ENCODE measurements around the gene LRCH3. TPM values are rescaled to one million over a fixed set of nuclear protein-coding genes. Genes with fewer than 3 reads are reported as not detected.
"Not testable (repeated sequence)": the region's sequence is repeated elsewhere in the genome, so short reads cannot be mapped to it uniquely, and the experiment has no call there.

Gene LRCH3
- total RNA-seq, 1 experiment from 2014 or later = 164 TPM

DNA sequence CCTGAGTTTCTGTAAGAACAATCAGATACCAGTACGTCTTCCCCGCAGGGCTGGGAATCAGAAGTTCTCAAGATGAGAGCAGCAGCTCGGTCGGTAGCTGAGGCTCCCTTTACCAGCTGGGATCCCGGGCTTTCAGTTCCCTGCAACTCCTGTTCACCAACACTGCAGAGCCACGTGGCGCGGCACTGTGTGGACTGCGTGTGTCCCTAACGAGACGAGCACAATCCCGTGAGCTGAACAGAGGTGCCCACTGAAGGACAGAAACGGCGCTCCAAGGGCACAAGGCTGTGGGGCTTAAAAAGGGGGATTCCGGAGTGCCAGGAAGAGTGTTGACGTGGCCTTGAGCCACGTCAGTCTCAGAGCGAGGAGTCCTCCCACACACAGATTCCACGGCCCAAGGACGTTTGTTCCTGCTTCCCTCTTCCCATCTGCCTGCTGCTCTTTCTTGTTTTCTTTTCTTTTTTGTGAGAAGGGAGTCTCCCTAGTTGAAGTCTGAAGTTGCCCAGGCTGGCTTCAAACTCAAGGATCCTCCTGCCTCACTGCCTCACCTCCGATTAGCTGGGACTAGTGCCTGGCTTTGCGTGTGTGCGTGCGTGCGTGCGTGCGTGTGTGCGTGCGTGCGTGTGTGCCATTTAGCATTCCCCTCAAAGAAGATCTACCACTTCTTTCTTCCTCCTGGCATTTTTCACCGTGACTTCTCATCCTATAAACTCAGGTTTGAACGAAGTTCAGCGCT is 121.9 kb downstream of the LRCH3 start:
- H3K27ac ChIP-seq (ENCODE audit: low read length) = no peak overlapping the region
- no peaks in the 10 kb centered on the region for H3K36me3 ChIP-seq (ENCODE audit: insufficient read depth, low read length)
- no peaks in the 10 kb centered on the region for H3K9me3 ChIP-seq (ENCODE audit: low read length)
- H3K4me1 ChIP-seq (ENCODE audit: low read length) = peaks cover 25% of the 10 kb centered on the region
- no peaks in the 10 kb centered on the region for H4K20me1 ChIP-seq (ENCODE audit: insufficient read depth, low read depth, low read length)
- peak; percentile 84 for DNase-seq
- H3K9ac ChIP-seq (ENCODE audit: low read length) = peak overlapping the region; percentile 62
- H3K79me2 ChIP-seq (ENCODE audit: low read length) = peaks cover 19% of the 10 kb centered on the region
- no peaks in the 10 kb centered on the region for H3K27me3 ChIP-seq (ENCODE audit: low read length)
- peak overlapping the region; percentile 60 for H3K4me3 ChIP-seq (ENCODE audit: low read length)
- H3K9me2 ChIP-seq (replicated peaks; ENCODE audit: insufficient read depth, low read length) = no peaks in the 10 kb centered on the region
- H3K4me2 ChIP-seq (ENCODE audit: low read depth, low read length, poor library complexity, severe bottlenecking) = peak overlapping the region; percentile 67
- peak overlapping the region; percentile 87 for H2AFZ ChIP-seq (ENCODE audit: low read length)

GRCh38 chr3:197913641-197914380 is 122.8 kb downstream of the LRCH3 start:
- Histone ChIP-seq H2AFZ (ENCODE audit: low read length) (peak overlapping the region; percentile 87), H3K4me1 (ENCODE audit: low read length) (peaks cover 25% of the 10 kb centered on the region), H3K79me2 (ENCODE audit: low read length) (peaks cover 19% of the 10 kb centered on the region), H4K20me1 (ENCODE audit: insufficient read depth, low read depth, low read length) (no peaks in the 10 kb centered on the region), H3K4me3 (ENCODE audit: low read length) (peak overlapping the region; percentile 60; the same call in 1 of the 2 replicates), H3K36me3 (ENCODE audit: insufficient read depth, low read length) (no peaks in the 10 kb centered on the region), H3K27ac (ENCODE audit: low read length) (no peak overlapping the region), H3K9me2 (replicated peaks; ENCODE audit: insufficient read depth, low read length) (no peaks in the 10 kb centered on the region), H3K4me2 (ENCODE audit: low read depth, low read length, poor library complexity, severe bottlenecking) (peak overlapping the region; percentile 67), H3K9me3 (ENCODE audit: low read length) (no peaks in the 10 kb centered on the region), H3K27me3 (ENCODE audit: low read length) (no peaks in the 10 kb centered on the region), H3K9ac (ENCODE audit: low read length) (peak overlapping the region; percentile 62)
- DNase-seq = no peak

GRCh38 chr3:197921429-197922275 is 130.6 kb downstream of the LRCH3 start:
- H3K4me2 ChIP-seq (ENCODE audit: low read depth, low read length, poor library complexity, severe bottlenecking); H3K4me3 ChIP-seq (ENCODE audit: low read length); H3K9ac ChIP-seq (ENCODE audit: low read length); H2AFZ ChIP-seq (ENCODE audit: low read length); H3K4me1 ChIP-seq (ENCODE audit: low read length); H3K36me3 ChIP-seq (ENCODE audit: insufficient read depth, low read length); H3K9me3 ChIP-seq (ENCODE audit: low read length); DNase-seq; H3K79me2 ChIP-seq (ENCODE audit: low read length); H3K27ac ChIP-seq (ENCODE audit: low read length); H3K27me3 ChIP-seq (ENCODE audit: low read length); H4K20me1 ChIP-seq (ENCODE audit: insufficient read depth, low read depth, low read length); H3K9me2 ChIP-seq (replicated peaks; ENCODE audit: insufficient read depth, low read length): not testable (repeated sequence)

GRCh38 chr3:197926418-197926817 is 135.4 kb downstream of the LRCH3 start:
- Histone ChIP-seq H2AFZ (ENCODE audit: low read length) (no peak overlapping the region), H4K20me1 (ENCODE audit: insufficient read depth, low read depth, low read length) (no peaks in the 10 kb centered on the region)

DNA sequence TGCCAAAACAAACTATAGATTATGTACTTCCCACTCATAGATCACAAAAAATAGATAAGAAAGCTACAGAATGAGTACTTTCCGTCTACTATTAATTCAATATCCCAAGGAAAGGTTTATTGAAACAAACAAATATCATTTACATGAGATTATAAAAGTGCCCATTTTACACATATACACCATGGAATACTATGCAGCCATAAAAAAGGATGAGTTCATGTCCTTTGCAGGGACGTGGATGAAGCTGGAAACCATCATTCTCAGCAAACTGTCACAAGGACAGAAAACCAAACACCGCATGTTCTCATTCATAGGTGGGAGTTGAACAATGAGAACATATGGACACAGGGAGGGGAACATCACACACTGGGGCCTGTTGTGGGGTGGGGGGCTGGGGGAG is 136.5 kb downstream of the LRCH3 start:
- H3K27ac ChIP-seq (ENCODE audit: low read length); H3K4me3 ChIP-seq (ENCODE audit: low read length); H3K9me3 ChIP-seq (ENCODE audit: low read length); H3K36me3 ChIP-seq (ENCODE audit: insufficient read depth, low read length); H3K9me2 ChIP-seq (replicated peaks; ENCODE audit: insufficient read depth, low read length); H3K9ac ChIP-seq (ENCODE audit: low read length); H4K20me1 ChIP-seq (ENCODE audit: insufficient read depth, low read depth, low read length); H3K4me1 ChIP-seq (ENCODE audit: low read length); H3K4me2 ChIP-seq (ENCODE audit: low read depth, low read length, poor library complexity, severe bottlenecking); H3K79me2 ChIP-seq (ENCODE audit: low read length); H3K27me3 ChIP-seq (ENCODE audit: low read length); H2AFZ ChIP-seq (ENCODE audit: low read length); DNase-seq: not testable (repeated sequence)

More at GRCh38 chr3:197926418-197926817, 135.4 kb downstream of the LRCH3 start:
- H3K4me2 ChIP-seq (ENCODE audit: low read depth, low read length, poor library complexity, severe bottlenecking) = no peak overlapping the region
- H3K9ac ChIP-seq (ENCODE audit: low read length) = no peak overlapping the region
- H3K4me3 ChIP-seq (ENCODE audit: low read length) = no peak overlapping the region
- no peaks in the 10 kb centered on the region for H3K4me1 ChIP-seq (ENCODE audit: low read length)
- H3K9me2 ChIP-seq (replicated peaks; ENCODE audit: insufficient read depth, low read length) = no peaks in the 10 kb centered on the region
- no peaks in the 10 kb centered on the region for H3K27me3 ChIP-seq (ENCODE audit: low read length)
- no peaks in the 10 kb centered on the region for H3K36me3 ChIP-seq (ENCODE audit: insufficient read depth, low read length)
- no peak overlapping the region for H3K27ac ChIP-seq (ENCODE audit: low read length)
- DNase-seq = peak; percentile 78
- no peaks in the 10 kb centered on the region for H3K79me2 ChIP-seq (ENCODE audit: low read length)
- no peaks in the 10 kb centered on the region for H3K9me3 ChIP-seq (ENCODE audit: low read length)

- Histone ChIP-seq H3K4me2 (ENCODE audit: low read depth, low read length, poor library complexity, severe bottlenecking) (peak overlapping the region; percentile 46), H3K9me2 (replicated peaks; ENCODE audit: insufficient read depth, low read length) (no peaks in the 10 kb centered on the region), H3K27me3 (ENCODE audit: low read length) (no peaks in the 10 kb centered on the region), H4K20me1 (ENCODE audit: insufficient read depth, low read depth, low read length) (no peaks in the 10 kb centered on the region), H3K9me3 (ENCODE audit: low read length) (no peaks in the 10 kb centered on the region), H3K79me2 (ENCODE audit: low read length) (no peaks in the 10 kb centered on the region), H3K4me3 (ENCODE audit: low read length) (no peak overlapping the region), H3K4me1 (ENCODE audit: low read length) (peaks cover 22% of the 10 kb centered on the region), H2AFZ (ENCODE audit: low read length) (no peak overlapping the region), H3K27ac (ENCODE audit: low read length) (no peak overlapping the region), H3K9ac (ENCODE audit: low read length) (no peak overlapping the region), H3K36me3 (ENCODE audit: insufficient read depth, low read length) (no peaks in the 10 kb centered on the region)
- DNase-seq = no peak
Observed at GRCh38 chr3:197936819-197937384, 145.8 kb downstream of the LRCH3 start.

Data from Karpas-422 (cell line).